Upper lobe of left lung (tissue), 4 donors: Measurements from ENCODE around the gene PIGW.

Experiments used
- POLR2A ChIP-seq, 4 donors: fragments of 450-650 bp; IDR thresholded peaks; one replicate each; pipeline ENCODE4 v1.5.1; 2016 to 2017; ENCODE audit warnings: antibody characterized with exemption in 4 of 4, mild to moderate bottlenecking in 2 of 4
- POLR2AphosphoS5 ChIP-seq, 2 donors: sonication (generic); formaldehyde crosslinking; IDR thresholded peaks; one replicate each; pipeline ENCODE4 v1.5.1; 2017; ENCODE audit warnings: antibody characterized with exemption in 2 of 2
- TF ChIP-seq, protein P1 (sequence below), 6 experiments: fragments of 450-650 bp in 4 of 6; fragments of 200-600 bp in 2 of 6; sonication (generic) in 2 of 6; IDR thresholded peaks; one replicate each; pipeline ENCODE4 v1.5.1; 2016 to 2019; ENCODE audit warnings: antibody characterized with exemption in 6 of 6

DNA sequence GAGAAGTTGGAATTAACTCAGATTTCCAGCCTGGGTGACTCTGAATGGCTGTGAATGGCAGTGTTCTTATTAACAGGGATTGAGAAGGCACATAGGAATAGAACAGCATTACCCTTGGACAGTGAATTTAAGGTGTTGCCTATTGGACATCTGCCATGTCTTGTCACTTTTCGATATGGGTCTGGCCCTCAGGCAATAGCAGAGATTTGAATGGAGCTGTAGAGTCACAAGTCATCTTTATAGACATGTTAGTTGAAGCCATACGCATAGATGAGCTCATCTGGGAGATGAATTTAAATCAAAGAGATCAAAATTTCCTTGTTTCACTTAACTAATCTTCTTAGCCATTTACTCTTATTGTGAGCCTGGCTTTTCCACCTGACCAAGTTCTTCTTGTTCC lies 42.0 kb downstream of the PIGW start:
- TF ChIP-seq, protein P1, sequence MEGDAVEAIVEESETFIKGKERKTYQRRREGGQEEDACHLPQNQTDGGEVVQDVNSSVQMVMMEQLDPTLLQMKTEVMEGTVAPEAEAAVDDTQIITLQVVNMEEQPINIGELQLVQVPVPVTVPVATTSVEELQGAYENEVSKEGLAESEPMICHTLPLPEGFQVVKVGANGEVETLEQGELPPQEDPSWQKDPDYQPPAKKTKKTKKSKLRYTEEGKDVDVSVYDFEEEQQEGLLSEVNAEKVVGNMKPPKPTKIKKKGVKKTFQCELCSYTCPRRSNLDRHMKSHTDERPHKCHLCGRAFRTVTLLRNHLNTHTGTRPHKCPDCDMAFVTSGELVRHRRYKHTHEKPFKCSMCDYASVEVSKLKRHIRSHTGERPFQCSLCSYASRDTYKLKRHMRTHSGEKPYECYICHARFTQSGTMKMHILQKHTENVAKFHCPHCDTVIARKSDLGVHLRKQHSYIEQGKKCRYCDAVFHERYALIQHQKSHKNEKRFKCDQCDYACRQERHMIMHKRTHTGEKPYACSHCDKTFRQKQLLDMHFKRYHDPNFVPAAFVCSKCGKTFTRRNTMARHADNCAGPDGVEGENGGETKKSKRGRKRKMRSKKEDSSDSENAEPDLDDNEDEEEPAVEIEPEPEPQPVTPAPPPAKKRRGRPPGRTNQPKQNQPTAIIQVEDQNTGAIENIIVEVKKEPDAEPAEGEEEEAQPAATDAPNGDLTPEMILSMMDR (IDR thresholded peaks at IDR 0.05): no peak
- TF ChIP-seq POLR2A (IDR thresholded peaks at IDR 0.05): no peak
- TF ChIP-seq POLR2AphosphoS5 (IDR thresholded peaks at IDR 0.05): no peak
